Measurements from ENCODE around the gene NMT1.

The NMT1 gene

GRCh38 chr17:45127548-45128300 is 66.6 kb downstream of the NMT1 start:
- Mint-ChIP-seq H3K27ac (peak overlapping the region; percentile 85 to 94 (median 93)), H3K9me3 (no peaks in the 10 kb centered on the region), H3K27me3 (ENCODE audit: low read depth) (no peaks in the 10 kb centered on the region), H3K4me3 (peak overlapping the region; percentile 35 to 44 (median 39)), H3K36me3 (ENCODE audit: low read depth) (no peaks in the 10 kb centered on the region), H3K4me1 (peaks cover 36% of the 10 kb centered on the region)
- no peak for TF ChIP-seq CTCF (IDR thresholded peaks at IDR 0.05; ENCODE audit: unreplicated experiment in 3 of 3)

GRCh38 chr17:45128331-45128730 is 67.2 kb downstream of the NMT1 start:
- Mint-ChIP-seq H3K27ac (peak overlapping the region; percentile 85 to 94 (median 93)), H3K36me3 (ENCODE audit: low read depth) (no peaks in the 10 kb centered on the region), H3K9me3 (no peaks in the 10 kb centered on the region)

GRCh38 chr17:45128989-45129388 is 67.9 kb downstream of the NMT1 start:
- TF ChIP-seq CTCF (IDR thresholded peaks at IDR 0.05; ENCODE audit: unreplicated experiment in 3 of 3), result no peak
- Mint-ChIP-seq H3K27ac (peak overlapping the region; percentile 62 to 89 (median 82)), H3K4me1 (peaks cover 31% of the 10 kb centered on the region), H3K27me3 (ENCODE audit: low read depth) (no peaks in the 10 kb centered on the region), H3K9me3 (no peaks in the 10 kb centered on the region), H3K36me3 (ENCODE audit: low read depth) (no peaks in the 10 kb centered on the region), H3K4me3 (peak overlapping the region in 2 of 3 experiments; percentile 58 to 61)

More at GRCh38 chr17:45128331-45128730, 67.2 kb downstream of the NMT1 start:
- Mint-ChIP-seq H3K4me3 (peak overlapping the region in 2 of 3 experiments; percentile 39 to 44), H3K4me1 (peaks cover 32% of the 10 kb centered on the region), H3K27me3 (ENCODE audit: low read depth) (no peaks in the 10 kb centered on the region)
- no peak for TF ChIP-seq CTCF (IDR thresholded peaks at IDR 0.05; ENCODE audit: unreplicated experiment in 3 of 3)

- H3K9me3 Mint-ChIP-seq, result no peaks in the 10 kb centered on the region
- H3K4me1 Mint-ChIP-seq, result peaks cover 31% of the 10 kb centered on the region
- H3K27me3 Mint-ChIP-seq (ENCODE audit: low read depth), result no peaks in the 10 kb centered on the region
- TF ChIP-seq CTCF (IDR thresholded peaks at IDR 0.05; ENCODE audit: unreplicated experiment in 3 of 3), result no peak
- peak overlapping the region; percentile 13 to 61 (median 58) for H3K4me3 Mint-ChIP-seq
- no peaks in the 10 kb centered on the region for H3K36me3 Mint-ChIP-seq (ENCODE audit: low read depth)
- H3K27ac Mint-ChIP-seq, result peak overlapping the region; percentile 62 to 89 (median 82)
Observed at GRCh38 chr17:45129426-45129939, 68.4 kb downstream of the NMT1 start.

GRCh38 chr17:45129940-45130680 is 69.0 kb downstream of the NMT1 start:
- TF ChIP-seq CTCF (IDR thresholded peaks at IDR 0.05; ENCODE audit: unreplicated experiment in 3 of 3), result no peak
- Mint-ChIP-seq H3K9me3 (peaks cover under 1% of the 10 kb centered on the region), H3K27ac (peak overlapping the region; percentile 62 to 89 (median 82)), H3K4me3 (peak overlapping the region; percentile 65 to 85 (median 78)), H3K27me3 (ENCODE audit: low read depth) (no peaks in the 10 kb centered on the region), H3K36me3 (ENCODE audit: low read depth) (no peaks in the 10 kb centered on the region), H3K4me1 (peaks cover 32% of the 10 kb centered on the region)

All from nephron (organoid).